ENCODE results near the gene ATF7. TPM values are rescaled to one million over a fixed set of nuclear protein-coding genes. Genes with fewer than 3 reads are reported as not detected.

ATF7 gene
- total and polyA plus RNA-seq, 5 donors from 2014 or later, result 11.6 to 41.0 (median 15.8) TPM

DNA sequence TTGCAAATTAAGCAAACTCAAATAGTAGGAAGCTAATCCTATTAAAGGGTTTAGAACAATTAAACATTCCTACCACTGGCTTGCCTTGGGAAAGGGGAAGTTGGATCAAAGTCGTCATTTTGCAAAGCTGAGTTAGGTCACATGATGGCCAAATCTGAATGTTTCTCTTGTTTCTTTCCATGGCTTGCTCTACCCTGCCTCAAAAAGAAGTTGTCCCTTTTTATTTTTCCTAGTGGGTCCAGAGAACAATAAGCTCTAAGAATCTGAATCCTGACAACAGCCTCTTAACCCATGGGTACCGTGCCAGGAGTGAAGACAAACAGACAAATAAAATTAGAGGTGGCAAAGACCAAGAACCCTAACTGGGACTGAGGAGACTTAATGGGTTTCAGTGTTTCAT is 92.7 kb downstream of the ATF7 start:
- H3K9me3 ChIP-seq (ENCODE audit: control insufficient read depth in 2 of 2, low read length in 2 of 2), result no peaks in the 10 kb centered on the region
- DNase-seq (no peak), ATAC-seq (ENCODE audit: low read depth in 2 of 2) (no peak)
- Mint-ChIP-seq H3K9me3 (no peaks in the 10 kb centered on the region), H3K27me3 (no peaks in the 10 kb centered on the region), H3K4me1 (no peaks in the 10 kb centered on the region), H3K36me3 (peaks cover 45% of the 10 kb centered on the region), H3K27ac (no peak overlapping the region), H3K4me3 (no peak overlapping the region)
- H3K27ac ChIP-seq (ENCODE audit: insufficient read depth, low read length, poor library complexity, severe bottlenecking), result no peak overlapping the region
- peaks cover 74% of the 10 kb centered on the region for H3K36me3 ChIP-seq (ENCODE audit: control insufficient read depth, insufficient read depth, low read length)
- H3K4me3 ChIP-seq (ENCODE audit: low read depth, low read length), result no peak overlapping the region
- H3K4me1 ChIP-seq (ENCODE audit: control insufficient read depth, insufficient read depth, low read length, poor library complexity, severe bottlenecking), result no peaks in the 10 kb centered on the region
- no peaks in the 10 kb centered on the region for H3K27me3 ChIP-seq (ENCODE audit: control insufficient read depth, insufficient read depth, low read length)

DNA sequence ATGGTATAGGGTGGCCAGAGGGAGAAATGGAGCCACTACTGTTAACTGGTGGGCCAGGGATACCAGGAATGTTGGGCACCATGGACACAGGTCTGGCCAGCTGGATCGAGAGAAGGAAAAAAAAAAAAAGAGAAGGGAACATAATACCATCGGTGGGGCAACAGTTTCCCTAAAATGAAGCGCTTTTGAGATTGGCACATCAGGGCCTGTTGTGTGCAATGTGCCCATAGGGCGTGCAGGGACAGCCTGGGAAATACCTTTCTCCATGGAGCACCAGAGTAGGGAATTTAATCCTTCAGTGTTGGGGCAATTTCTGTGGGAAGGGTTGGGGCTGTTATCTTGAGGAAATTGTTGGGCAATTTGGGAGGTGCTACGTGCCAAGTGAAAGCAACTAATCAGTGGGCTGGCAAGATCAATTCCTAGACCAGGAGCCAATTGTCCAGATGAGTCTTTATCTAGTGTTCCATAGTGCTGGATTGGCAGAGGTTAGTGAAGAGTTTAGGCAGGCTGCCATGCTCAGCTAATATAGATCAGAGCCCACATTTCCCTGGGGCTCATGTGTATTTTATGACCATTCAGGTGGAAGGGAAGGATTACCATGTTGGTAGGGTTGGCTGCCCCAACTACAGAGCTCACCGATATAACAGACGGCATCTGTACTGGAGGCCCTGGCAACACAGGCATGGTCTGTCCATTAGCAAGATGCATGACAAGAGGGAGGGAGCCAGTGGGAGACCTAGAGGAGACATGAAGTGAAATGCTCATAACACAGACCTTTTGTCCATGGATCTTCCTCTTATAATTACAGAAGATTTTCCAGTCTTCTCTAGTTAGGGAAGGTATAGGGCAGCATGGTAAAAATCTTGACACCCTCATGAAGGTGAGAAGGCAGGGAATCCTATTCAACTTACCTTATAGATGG is 93.4 kb downstream of the ATF7 start:
- no peaks in the 10 kb centered on the region for H3K27me3 Mint-ChIP-seq
- H3K27ac Mint-ChIP-seq, result no peak overlapping the region
- ATAC-seq (ENCODE audit: low read depth in 2 of 2), result no peak
- no peak for DNase-seq
- H3K9me3 Mint-ChIP-seq, result no peaks in the 10 kb centered on the region
- H3K4me1 Mint-ChIP-seq, result no peaks in the 10 kb centered on the region
- H3K4me1 ChIP-seq (ENCODE audit: control insufficient read depth, insufficient read depth, low read length, poor library complexity, severe bottlenecking), result no peaks in the 10 kb centered on the region
- H3K4me3 ChIP-seq (ENCODE audit: low read depth, low read length), result no peak overlapping the region
- H3K27ac ChIP-seq (ENCODE audit: insufficient read depth, low read length, poor library complexity, severe bottlenecking), result no peak overlapping the region
- peaks cover 70% of the 10 kb centered on the region for H3K36me3 ChIP-seq (ENCODE audit: control insufficient read depth, insufficient read depth, low read length)
- H3K36me3 Mint-ChIP-seq, result peaks cover 45% of the 10 kb centered on the region
- no peaks in the 10 kb centered on the region for H3K9me3 ChIP-seq (ENCODE audit: control insufficient read depth in 2 of 2, low read length in 2 of 2)
- H3K4me3 Mint-ChIP-seq, result no peak overlapping the region
- H3K27me3 ChIP-seq (ENCODE audit: control insufficient read depth, insufficient read depth, low read length), result no peaks in the 10 kb centered on the region

DNA sequence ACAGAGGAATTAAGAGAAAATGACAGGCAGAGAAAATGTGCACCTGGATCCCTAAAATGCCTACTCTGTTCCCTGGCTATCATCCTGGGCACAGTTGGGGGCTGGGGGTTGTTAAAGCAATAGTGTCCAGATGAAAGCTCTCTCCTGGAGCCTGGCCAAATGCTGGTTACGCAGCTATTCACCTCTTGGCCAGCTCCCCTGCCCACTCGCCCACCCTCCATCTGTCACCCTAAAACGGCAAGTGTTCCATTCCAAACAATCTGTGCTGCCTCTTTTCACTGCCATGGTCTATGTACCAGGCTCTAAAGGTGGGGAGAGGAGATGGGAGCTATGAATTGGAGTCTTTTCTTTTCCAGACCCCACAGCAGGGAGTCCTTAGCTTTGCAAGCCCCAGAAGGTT is 94.2 kb downstream of the ATF7 start:
- H3K36me3 ChIP-seq (ENCODE audit: control insufficient read depth, insufficient read depth, low read length), result peaks cover 64% of the 10 kb centered on the region
- no peak overlapping the region for H3K4me3 ChIP-seq (ENCODE audit: low read depth, low read length)
- ATAC-seq (ENCODE audit: low read depth in 2 of 2) (no peak), DNase-seq (no peak)
- H3K27ac ChIP-seq (ENCODE audit: insufficient read depth, low read length, poor library complexity, severe bottlenecking), result no peak overlapping the region
- no peaks in the 10 kb centered on the region for H3K4me1 ChIP-seq (ENCODE audit: control insufficient read depth, insufficient read depth, low read length, poor library complexity, severe bottlenecking)
- H3K4me1 Mint-ChIP-seq, result no peaks in the 10 kb centered on the region
- H3K9me3 ChIP-seq (ENCODE audit: control insufficient read depth in 2 of 2, low read length in 2 of 2), result no peaks in the 10 kb centered on the region
- no peak overlapping the region for H3K4me3 Mint-ChIP-seq
- peaks cover 39% of the 10 kb centered on the region for H3K36me3 Mint-ChIP-seq
- H3K27me3 ChIP-seq (ENCODE audit: control insufficient read depth, insufficient read depth, low read length), result no peaks in the 10 kb centered on the region
- H3K9me3 Mint-ChIP-seq, result no peaks in the 10 kb centered on the region
- H3K27ac Mint-ChIP-seq, result no peak overlapping the region
- H3K27me3 Mint-ChIP-seq, result no peaks in the 10 kb centered on the region

DNA sequence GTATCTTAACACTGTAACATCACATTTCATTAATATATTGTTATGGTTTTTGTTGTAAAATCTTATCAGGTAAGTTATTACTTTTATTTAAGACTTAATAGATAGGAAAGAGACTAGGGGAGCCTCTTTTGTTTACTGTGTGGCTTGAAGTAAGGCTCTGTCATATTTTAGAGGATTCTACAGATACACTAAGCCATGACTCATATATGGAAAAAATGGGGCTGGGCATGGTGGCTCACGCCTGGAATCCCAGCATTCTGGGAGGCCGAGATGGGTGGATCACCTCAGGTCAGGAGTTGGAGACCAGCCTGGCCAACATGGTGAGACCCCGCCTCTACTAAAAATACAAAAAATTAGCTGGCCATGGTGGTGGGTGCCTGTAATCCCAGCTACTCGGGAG is 95.3 kb downstream of the ATF7 start:
- no peak overlapping the region for H3K4me3 Mint-ChIP-seq
- no peak overlapping the region for H3K27ac Mint-ChIP-seq
- Histone ChIP-seq H3K36me3 (ENCODE audit: control insufficient read depth, insufficient read depth, low read length) (peaks cover 61% of the 10 kb centered on the region), H3K27ac (ENCODE audit: insufficient read depth, low read length, poor library complexity, severe bottlenecking) (no peak overlapping the region), H3K27me3 (ENCODE audit: control insufficient read depth, insufficient read depth, low read length) (no peaks in the 10 kb centered on the region), H3K4me3 (ENCODE audit: low read depth, low read length) (no peak overlapping the region), H3K9me3 (ENCODE audit: control insufficient read depth in 2 of 2, low read length in 2 of 2) (no peaks in the 10 kb centered on the region), H3K4me1 (ENCODE audit: control insufficient read depth, insufficient read depth, low read length, poor library complexity, severe bottlenecking) (no peaks in the 10 kb centered on the region)
- no peaks in the 10 kb centered on the region for H3K4me1 Mint-ChIP-seq
- no peaks in the 10 kb centered on the region for H3K27me3 Mint-ChIP-seq
- no peaks in the 10 kb centered on the region for H3K9me3 Mint-ChIP-seq
- peaks cover 36% of the 10 kb centered on the region for H3K36me3 Mint-ChIP-seq
- ATAC-seq (ENCODE audit: low read depth in 2 of 2), result no peak
- DNase-seq, result no peak

DNA sequence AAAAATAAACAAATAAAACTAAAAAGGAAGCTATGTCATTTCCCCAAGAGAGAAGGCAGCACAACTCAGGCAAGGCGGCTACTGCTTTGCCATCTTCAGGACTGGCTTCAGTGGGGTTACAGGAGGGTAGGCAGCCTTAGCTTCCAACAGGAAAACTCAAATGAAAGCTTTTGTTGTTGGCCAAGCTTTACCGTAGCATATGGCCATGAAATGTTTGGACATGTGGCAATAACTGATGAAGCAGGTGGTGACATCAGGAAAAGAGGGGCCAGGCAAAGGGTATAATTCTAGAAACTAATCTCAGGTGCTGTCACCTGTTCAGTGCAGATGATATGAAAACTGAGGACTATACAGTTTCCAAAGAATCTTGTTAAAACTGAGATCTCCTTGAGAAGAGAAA is 96.1 kb downstream of the ATF7 start:
- H3K4me3 ChIP-seq (ENCODE audit: low read depth, low read length), result no peak overlapping the region
- Mint-ChIP-seq H3K36me3 (peaks cover 30% of the 10 kb centered on the region), H3K4me3 (no peak overlapping the region), H3K27me3 (no peaks in the 10 kb centered on the region), H3K27ac (no peak overlapping the region), H3K9me3 (no peaks in the 10 kb centered on the region), H3K4me1 (no peaks in the 10 kb centered on the region)
- no peaks in the 10 kb centered on the region for H3K9me3 ChIP-seq (ENCODE audit: control insufficient read depth in 2 of 2, low read length in 2 of 2)
- no peaks in the 10 kb centered on the region for H3K4me1 ChIP-seq (ENCODE audit: control insufficient read depth, insufficient read depth, low read length, poor library complexity, severe bottlenecking)
- ATAC-seq (ENCODE audit: low read depth in 2 of 2), result no peak
- no peak for DNase-seq
- no peaks in the 10 kb centered on the region for H3K27me3 ChIP-seq (ENCODE audit: control insufficient read depth, insufficient read depth, low read length)
- peaks cover 57% of the 10 kb centered on the region for H3K36me3 ChIP-seq (ENCODE audit: control insufficient read depth, insufficient read depth, low read length)
- no peak overlapping the region for H3K27ac ChIP-seq (ENCODE audit: insufficient read depth, low read length, poor library complexity, severe bottlenecking)

DNA sequence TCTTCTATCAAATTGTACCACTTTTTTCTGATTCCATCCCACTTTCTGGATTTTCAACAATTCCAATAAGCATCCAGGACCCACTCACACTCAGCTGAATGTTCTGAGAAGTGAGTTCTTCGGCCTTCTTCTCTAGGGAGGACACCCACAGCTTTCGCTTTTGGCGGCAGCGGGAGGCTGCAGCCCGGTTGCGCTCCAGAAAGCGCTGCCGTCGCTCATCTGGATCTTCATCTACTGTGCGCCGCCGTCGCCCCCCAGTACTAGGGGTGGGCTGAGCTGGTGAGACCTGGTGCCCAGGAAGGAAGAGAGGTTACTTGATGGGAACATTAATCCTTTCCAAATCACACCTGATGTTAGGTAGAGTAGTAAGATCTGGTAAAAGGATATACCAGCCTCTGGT is 101.7 kb downstream of the ATF7 start:
- H3K9me3 Mint-ChIP-seq, result no peaks in the 10 kb centered on the region
- H3K36me3 Mint-ChIP-seq, result peaks cover 33% of the 10 kb centered on the region
- no peak overlapping the region for H3K4me3 Mint-ChIP-seq
- H3K27ac ChIP-seq (ENCODE audit: insufficient read depth, low read length, poor library complexity, severe bottlenecking), result no peak overlapping the region
- peaks cover 59% of the 10 kb centered on the region for H3K36me3 ChIP-seq (ENCODE audit: control insufficient read depth, insufficient read depth, low read length)
- no peaks in the 10 kb centered on the region for H3K4me1 Mint-ChIP-seq
- no peak for DNase-seq
- no peaks in the 10 kb centered on the region for H3K27me3 Mint-ChIP-seq
- H3K4me3 ChIP-seq (ENCODE audit: low read depth, low read length), result no peak overlapping the region
- no peaks in the 10 kb centered on the region for H3K9me3 ChIP-seq (ENCODE audit: control insufficient read depth in 2 of 2, low read length in 2 of 2)
- ATAC-seq (ENCODE audit: low read depth in 2 of 2), result no peak
- H3K27ac Mint-ChIP-seq, result no peak overlapping the region
- no peaks in the 10 kb centered on the region for H3K4me1 ChIP-seq (ENCODE audit: control insufficient read depth, insufficient read depth, low read length, poor library complexity, severe bottlenecking)
- no peaks in the 10 kb centered on the region for H3K27me3 ChIP-seq (ENCODE audit: control insufficient read depth, insufficient read depth, low read length)

DNA sequence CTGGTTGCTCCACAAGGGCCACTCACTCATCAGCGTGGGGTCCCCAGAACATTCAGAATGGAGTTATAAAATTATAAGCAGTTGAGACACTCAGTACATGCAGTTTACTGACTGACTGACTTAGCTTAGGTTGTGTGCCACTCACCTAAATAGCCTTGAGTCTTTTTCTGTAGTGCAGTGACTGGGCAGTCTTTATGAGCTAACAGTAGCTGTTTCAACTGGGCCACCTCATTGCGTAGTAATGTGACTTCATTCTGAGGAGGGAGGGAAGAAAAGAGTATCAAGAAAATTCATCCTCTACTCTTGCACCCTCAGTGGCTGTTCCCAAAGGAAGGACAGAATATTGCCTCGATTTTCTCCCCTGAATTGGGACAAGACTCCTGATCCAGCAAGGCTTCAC is 103.1 kb downstream of the ATF7 start:
- Histone ChIP-seq H3K36me3 (ENCODE audit: control insufficient read depth, insufficient read depth, low read length) (peaks cover 66% of the 10 kb centered on the region), H3K27ac (ENCODE audit: insufficient read depth, low read length, poor library complexity, severe bottlenecking) (no peak overlapping the region), H3K4me1 (ENCODE audit: control insufficient read depth, insufficient read depth, low read length, poor library complexity, severe bottlenecking) (no peaks in the 10 kb centered on the region), H3K9me3 (ENCODE audit: control insufficient read depth in 2 of 2, low read length in 2 of 2) (no peaks in the 10 kb centered on the region), H3K27me3 (ENCODE audit: control insufficient read depth, insufficient read depth, low read length) (no peaks in the 10 kb centered on the region), H3K4me3 (ENCODE audit: low read depth, low read length) (no peak overlapping the region)
- Mint-ChIP-seq H3K27ac (no peak overlapping the region), H3K27me3 (no peaks in the 10 kb centered on the region), H3K4me1 (no peaks in the 10 kb centered on the region), H3K9me3 (no peaks in the 10 kb centered on the region), H3K4me3 (no peak overlapping the region), H3K36me3 (peaks cover 33% of the 10 kb centered on the region)
- ATAC-seq (ENCODE audit: low read depth in 2 of 2) (no peak), DNase-seq (no peak)

DNA sequence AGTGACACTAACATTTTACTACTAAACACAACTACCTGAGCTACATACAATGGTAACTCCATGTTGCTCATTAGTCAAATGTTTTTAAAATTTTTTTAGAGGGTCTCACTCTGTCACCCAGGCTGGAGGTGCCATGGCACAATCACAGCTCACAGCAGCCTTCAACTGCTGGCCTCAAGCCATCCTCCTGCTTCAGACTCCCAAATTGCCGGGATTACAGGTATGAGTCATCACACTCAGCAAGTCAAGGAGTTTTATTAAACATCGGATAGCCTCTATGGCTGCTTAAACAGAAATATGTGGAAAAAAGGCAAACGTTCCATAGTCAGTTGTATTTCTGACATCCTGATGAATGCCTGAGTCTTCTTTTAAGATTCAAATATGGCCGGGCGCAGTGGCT is 107.8 kb downstream of the ATF7 start:
- Histone ChIP-seq H3K9me3 (ENCODE audit: control insufficient read depth in 2 of 2, low read length in 2 of 2) (no peaks in the 10 kb centered on the region), H3K27me3 (ENCODE audit: control insufficient read depth, insufficient read depth, low read length) (no peaks in the 10 kb centered on the region), H3K36me3 (ENCODE audit: control insufficient read depth, insufficient read depth, low read length) (peaks cover 80% of the 10 kb centered on the region), H3K27ac (ENCODE audit: insufficient read depth, low read length, poor library complexity, severe bottlenecking) (no peak overlapping the region), H3K4me3 (ENCODE audit: low read depth, low read length) (no peak overlapping the region), H3K4me1 (ENCODE audit: control insufficient read depth, insufficient read depth, low read length, poor library complexity, severe bottlenecking) (no peaks in the 10 kb centered on the region)
- Mint-ChIP-seq H3K4me3 (no peak overlapping the region), H3K36me3 (peaks cover 48% of the 10 kb centered on the region), H3K9me3 (no peaks in the 10 kb centered on the region), H3K27ac (no peak overlapping the region), H3K27me3 (no peaks in the 10 kb centered on the region), H3K4me1 (no peaks in the 10 kb centered on the region)
- no peak for DNase-seq
- no peak for ATAC-seq (ENCODE audit: low read depth in 2 of 2)
